ENCODE results near the gene BICDL2.

Gene BICDL2

DNA sequence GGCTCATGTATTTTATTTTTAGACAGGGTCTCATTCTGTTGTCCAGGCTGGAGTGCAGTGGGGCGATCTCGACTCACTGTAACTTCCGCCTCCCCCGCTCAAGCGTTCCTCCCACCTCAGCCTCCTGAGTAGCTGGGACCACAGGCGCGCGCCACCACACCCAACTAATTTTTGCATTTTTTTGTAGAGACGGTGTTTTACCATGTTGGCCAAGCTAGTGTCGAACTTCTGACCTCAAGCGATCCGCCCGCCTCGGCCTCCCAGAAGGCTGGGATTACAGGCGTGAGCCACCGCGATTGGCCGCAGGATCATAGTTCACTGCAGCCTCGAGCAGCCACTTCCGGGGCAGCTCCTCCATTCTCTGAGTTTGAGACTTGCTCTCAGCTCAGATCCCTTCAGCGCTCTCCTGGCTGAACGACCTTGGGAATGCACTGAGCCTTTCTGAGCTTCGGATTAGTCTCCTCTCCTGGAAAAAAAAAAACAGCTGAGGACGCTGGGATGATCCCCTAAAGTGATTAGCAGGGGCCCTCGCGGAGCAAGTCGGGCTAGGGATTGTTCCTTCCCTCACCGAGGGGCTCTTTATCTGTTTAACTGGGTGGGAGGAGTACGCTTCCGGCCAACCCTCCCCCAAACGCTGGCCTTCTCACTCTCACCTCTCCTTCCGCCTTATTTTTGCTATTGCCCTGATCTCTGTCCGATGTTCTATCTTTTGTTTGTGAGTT lies 55.4 kb downstream of the BICDL2 start:
- DNase-seq, result no peak

- peak; percentile 75 for DNase-seq
Observed at GRCh38 chr16:2980227-2981176, 56.2 kb downstream of the BICDL2 start, which contains the start of gene PKMYT1. PKMYT1 (minus strand) TSS chr16:2980446; CDS start chr16:2979657, 789 bp downstream.

DNA sequence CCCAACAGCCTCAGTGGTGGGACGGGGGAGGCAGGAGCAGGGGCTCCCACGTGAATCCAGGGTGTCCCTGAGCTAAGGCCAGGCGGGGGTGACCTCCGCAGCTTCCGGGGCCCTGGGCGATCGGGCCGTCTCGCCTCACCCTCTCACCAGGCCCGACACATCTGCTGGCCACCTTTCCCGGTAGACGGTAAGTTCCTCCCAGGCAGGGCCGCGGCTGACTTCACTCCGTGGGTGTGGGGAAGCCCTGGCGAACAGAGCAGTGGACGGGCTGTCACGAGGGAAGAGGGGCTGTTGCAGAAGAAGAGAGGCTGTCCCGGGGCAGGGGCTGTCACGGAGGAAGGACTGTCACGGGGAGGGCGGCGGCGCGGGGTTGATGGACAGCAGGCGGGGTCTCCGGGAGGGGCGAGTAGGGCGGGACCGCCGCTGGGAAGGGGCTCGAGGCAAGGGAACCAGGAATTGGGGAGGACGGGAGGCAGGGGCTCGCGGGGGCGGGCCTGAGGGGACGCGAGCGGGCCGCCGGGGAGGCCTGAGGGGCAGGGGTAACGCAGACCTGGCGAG lies 57.0 kb downstream of the BICDL2 start:
- DNase-seq, result no peak

Data from NCI-H226 (cell line).